HG02943 (cell line): ENCODE measurements around the gene SH3PXD2A.

Source experiments
- ATAC-seq: cut with Tn5 transposase; IDR thresholded peaks from one replicate; pipeline ENCODE4 v1.9.1; 2021; ENCODE audit warnings: mild to moderate bottlenecking, low read depth, moderate library complexity; ENCODE audit not compliant: unreplicated experiment

The SH3PXD2A gene

GRCh38 chr10:103714232-103714891 is 141.0 kb downstream of the SH3PXD2A start:
- ATAC-seq = no peak

GRCh38 chr10:103713676-103714075 is 141.7 kb downstream of the SH3PXD2A start:
- ATAC-seq = no peak

GRCh38 chr10:103712898-103713498 is 142.4 kb downstream of the SH3PXD2A start:
- ATAC-seq = no peak

- ATAC-seq = no peak
Observed at GRCh38 chr10:103712146-103712545, 143.2 kb downstream of the SH3PXD2A start.

- no peak for ATAC-seq
Observed at GRCh38 chr10:103711351-103711994, 143.9 kb downstream of the SH3PXD2A start.

- no peak for ATAC-seq
Observed at GRCh38 chr10:103710490-103710889, 144.9 kb downstream of the SH3PXD2A start.

GRCh38 chr10:103709341-103709920 is 145.9 kb downstream of the SH3PXD2A start:
- ATAC-seq = no peak

GRCh38 chr10:103708627-103709288 is 146.6 kb downstream of the SH3PXD2A start:
- ATAC-seq = no peak

GRCh38 chr10:103707956-103708626 is 147.3 kb downstream of the SH3PXD2A start:
- ATAC-seq = no peak

GRCh38 chr10:103706762-103707161 is 148.6 kb downstream of the SH3PXD2A start:
- no peak for ATAC-seq

GRCh38 chr10:103706047-103706446 is 149.3 kb downstream of the SH3PXD2A start:
- no peak for ATAC-seq

GRCh38 chr10:103703941-103704919 is 151.1 kb downstream of the SH3PXD2A start:
- ATAC-seq = no peak

GRCh38 chr10:103701380-103702222 is 153.8 kb downstream of the SH3PXD2A start:
- no peak for ATAC-seq

GRCh38 chr10:103700436-103700715 is 155.0 kb downstream of the SH3PXD2A start:
- ATAC-seq = no peak

- no peak for ATAC-seq
Observed at GRCh38 chr10:103699611-103700435, 155.6 kb downstream of the SH3PXD2A start.

GRCh38 chr10:103698266-103698665 is 157.1 kb downstream of the SH3PXD2A start:
- no peak for ATAC-seq

- no peak for ATAC-seq
Observed at GRCh38 chr10:103697787-103698186, 157.6 kb downstream of the SH3PXD2A start.
